NCI-H146 (cell line): ENCODE data around the gene ACACA.

Experiments used
- DNase-seq: peaks from one replicate; lab custom pipeline; 2025; lab: John Stamatoyannopoulos, UW

Gene ACACA

GRCh38 chr17:37225465-37225864 is 181.2 kb downstream of the ACACA start:
- no peak for DNase-seq

- no peak for DNase-seq
Observed at GRCh38 chr17:37221865-37222264, 184.8 kb downstream of the ACACA start.

- DNase-seq, result peak; percentile 27
Observed at GRCh38 chr17:37220607-37220953, 186.1 kb downstream of the ACACA start.

- no peak for DNase-seq
Observed at GRCh38 chr17:37219876-37220606, 186.6 kb downstream of the ACACA start.

GRCh38 chr17:37218849-37219248 is 187.8 kb downstream of the ACACA start:
- no peak for DNase-seq

GRCh38 chr17:37214416-37214815 is 192.2 kb downstream of the ACACA start:
- DNase-seq, result no peak

GRCh38 chr17:37213927-37214326 is 192.7 kb downstream of the ACACA start:
- DNase-seq, result no peak

GRCh38 chr17:37212179-37212578 is 194.5 kb downstream of the ACACA start:
- DNase-seq, result no peak

- no peak for DNase-seq
Observed at GRCh38 chr17:37211136-37211535, 195.5 kb downstream of the ACACA start.

GRCh38 chr17:37207103-37207502 is 199.5 kb downstream of the ACACA start:
- no peak for DNase-seq

GRCh38 chr17:37206299-37206698 is 200.3 kb downstream of the ACACA start:
- DNase-seq, result no peak

- no peak for DNase-seq
Observed at GRCh38 chr17:37200497-37200896, 206.1 kb downstream of the ACACA start.

GRCh38 chr17:37197336-37197735 is 209.3 kb downstream of the ACACA start:
- DNase-seq, result no peak

- no peak for DNase-seq
Observed at GRCh38 chr17:37194208-37194607, 212.4 kb downstream of the ACACA start.

GRCh38 chr17:37191219-37191618 is 215.4 kb downstream of the ACACA start:
- DNase-seq, result no peak

- DNase-seq, result no peak
Observed at GRCh38 chr17:37190493-37190892, 216.1 kb downstream of the ACACA start.

GRCh38 chr17:37188157-37188556 is 218.5 kb downstream of the ACACA start:
- DNase-seq, result no peak

GRCh38 chr17:37187262-37187661 is 219.4 kb downstream of the ACACA start:
- no peak for DNase-seq

GRCh38 chr17:37182786-37183465 is 223.7 kb downstream of the ACACA start:
- DNase-seq, result no peak

- DNase-seq, result no peak
Observed at GRCh38 chr17:37180376-37180775, 226.3 kb downstream of the ACACA start.

GRCh38 chr17:37179893-37180292 is 226.7 kb downstream of the ACACA start:
- DNase-seq, result no peak

- DNase-seq, result peak; percentile 64
Observed at GRCh38 chr17:37177254-37177870, 229.3 kb downstream of the ACACA start.

- no peak for DNase-seq
Observed at GRCh38 chr17:37176723-37177122, 229.9 kb downstream of the ACACA start.
